Measurements from ENCODE around the gene CNOT4.
"Not testable (repeated sequence)": the region's sequence is repeated elsewhere in the genome, so short reads cannot be mapped to it uniquely, and the experiment has no call there.

Gene CNOT4

DNA sequence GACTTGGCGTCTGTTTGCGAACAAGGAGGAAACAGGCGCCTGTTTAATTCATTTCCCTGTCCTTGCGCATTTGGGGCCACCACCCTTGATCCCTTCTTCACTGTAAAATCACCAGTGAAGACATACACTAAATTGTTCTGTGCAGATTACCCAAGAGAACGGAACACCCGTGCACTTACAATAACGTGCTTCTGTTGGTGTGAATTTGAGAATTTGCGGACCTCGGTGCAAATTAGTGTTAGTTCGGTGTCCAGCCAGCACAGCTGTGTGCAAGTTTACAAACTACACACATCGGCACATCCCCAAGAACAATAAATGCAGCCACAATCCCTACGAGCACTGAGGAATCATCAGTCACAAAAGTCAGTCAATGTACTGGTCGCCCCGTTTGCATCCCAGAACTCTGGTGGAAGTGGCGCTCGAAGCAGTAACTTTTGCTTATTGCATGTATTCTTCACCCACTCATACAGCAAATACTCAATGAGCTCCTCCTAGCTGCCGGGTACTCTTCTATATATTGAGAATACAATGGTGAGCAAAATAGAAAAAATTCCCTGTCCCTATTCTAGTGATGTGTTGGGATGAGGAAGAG lies 786 bp upstream of the CNOT4 start:
- no peak for DNase-seq

DNA sequence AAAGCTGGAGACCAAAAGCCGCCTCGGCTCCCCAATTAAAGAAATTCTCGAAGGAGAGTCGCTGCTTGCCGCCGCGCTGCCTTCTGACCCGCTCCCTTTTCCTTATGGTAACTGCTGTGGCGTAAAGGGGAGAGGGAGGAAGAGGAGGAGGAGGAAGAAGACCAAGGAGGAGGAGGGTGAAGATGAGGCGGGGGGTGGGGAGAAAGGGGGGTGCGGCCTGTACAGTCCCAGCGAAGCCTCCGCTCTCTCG lies 388 bp downstream of the CNOT4 start:
- DNase-seq, result no peak

DNA sequence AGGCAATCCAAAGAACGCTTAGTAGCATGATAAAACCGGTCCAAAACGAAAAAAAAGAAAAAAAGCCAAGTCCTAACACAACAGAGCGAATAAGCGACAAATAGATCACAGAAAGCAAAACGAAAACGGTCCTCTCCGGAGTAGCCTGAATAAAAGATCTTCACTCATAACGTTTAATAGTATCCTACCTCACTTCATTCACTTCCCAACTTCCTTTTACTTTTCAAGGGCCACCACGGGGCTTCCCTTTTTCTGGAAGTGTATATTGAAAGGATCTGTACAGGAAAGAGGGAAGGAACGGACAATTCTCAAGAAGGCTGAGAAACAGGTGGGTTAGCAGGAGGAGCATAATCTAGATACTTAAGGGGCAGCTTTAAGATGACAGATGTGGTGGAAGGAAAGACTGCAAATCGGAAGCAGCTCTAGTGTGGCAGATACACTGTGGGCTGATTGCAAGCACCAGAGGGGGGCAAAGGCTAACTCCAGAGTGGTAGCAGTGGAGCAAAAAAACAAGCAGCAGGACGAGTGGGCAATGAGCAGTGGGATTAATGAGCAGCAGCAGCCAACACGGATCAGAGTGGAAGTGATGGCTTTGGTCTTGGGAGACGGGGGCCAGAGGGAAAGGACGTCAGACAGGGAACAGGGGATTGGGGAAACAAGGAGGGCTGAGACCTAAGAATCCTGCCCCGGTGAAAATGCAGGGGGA lies 866 bp downstream of the CNOT4 start:
- DNase-seq, result no peak

DNA sequence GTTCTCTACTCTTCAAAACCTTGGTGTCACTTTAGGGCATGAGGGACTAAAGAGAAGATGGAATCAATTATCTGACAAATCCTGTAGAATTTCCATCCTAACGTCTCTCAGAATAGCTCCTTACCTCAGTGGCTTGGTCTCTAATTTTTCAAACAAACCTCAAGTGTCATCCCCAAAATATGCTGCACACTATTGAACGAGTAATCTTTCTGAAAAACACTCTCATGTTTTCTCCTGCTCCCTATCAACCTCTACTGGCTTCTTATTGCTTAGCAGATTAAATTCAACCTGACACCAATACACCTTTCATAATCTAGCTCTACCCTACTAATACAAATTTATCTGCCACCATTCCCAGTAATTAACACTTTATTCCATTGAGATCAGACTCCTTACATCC lies 8.5 kb downstream of the CNOT4 start:
- no peak for DNase-seq

DNA sequence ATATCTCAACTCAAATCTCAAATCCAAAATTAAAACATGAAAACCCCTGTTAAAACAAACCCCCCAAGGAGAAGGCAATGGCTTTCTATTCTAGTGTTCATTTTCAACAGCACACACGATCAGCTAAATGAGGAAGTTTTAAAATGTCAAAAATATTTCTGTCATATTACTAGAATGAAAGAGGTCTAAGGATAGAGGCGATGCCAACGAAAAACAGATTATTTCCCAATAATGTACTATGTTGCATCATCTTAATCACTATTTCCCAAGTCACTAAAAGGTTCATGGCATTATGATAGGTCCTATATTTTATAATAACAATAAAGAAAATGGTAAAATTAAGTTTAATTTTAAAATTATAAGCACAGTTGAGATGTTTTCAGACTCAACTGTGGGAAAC lies 10.1 kb downstream of the CNOT4 start:
- no peak for DNase-seq

DNA sequence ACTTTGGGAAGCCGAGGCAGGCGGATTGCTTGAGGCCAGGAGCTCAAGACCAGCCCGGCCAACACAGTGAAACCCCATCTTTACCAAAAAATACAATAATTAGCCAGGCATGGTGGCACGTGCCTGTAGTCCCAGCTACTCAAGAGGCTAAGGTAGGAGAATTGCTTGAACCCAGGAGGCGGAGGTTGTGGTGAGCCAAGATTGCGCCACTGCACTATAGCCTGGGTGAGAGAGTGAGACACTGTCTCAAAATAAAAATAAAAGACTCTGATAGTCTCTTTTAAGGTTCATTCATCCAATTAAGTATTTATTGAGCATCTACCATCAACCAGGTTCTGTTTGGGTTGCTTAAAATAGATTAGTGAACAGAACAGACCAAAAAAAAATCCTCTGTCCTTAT lies 12.7 kb downstream of the CNOT4 start:
- not testable (repeated sequence) for DNase-seq

DNA sequence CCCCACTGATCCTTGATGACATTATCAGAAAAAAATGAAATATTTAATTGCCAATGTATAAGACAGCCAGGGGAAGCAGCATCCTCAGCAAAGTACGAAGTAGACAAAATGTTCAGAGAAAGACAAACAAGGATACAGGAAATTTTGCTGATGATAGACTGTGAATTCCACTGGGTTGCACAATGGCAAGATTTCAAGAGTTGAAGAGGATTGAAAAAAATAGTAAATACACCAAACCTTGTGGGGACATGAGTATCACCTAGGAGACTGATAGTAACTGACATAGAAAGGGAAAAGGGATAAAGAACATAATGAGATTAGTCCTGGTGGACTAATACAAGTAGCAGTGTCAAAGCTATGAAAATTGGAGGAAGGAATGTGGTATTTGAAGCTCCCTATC lies 16.5 kb downstream of the CNOT4 start:
- no peak for DNase-seq

DNA sequence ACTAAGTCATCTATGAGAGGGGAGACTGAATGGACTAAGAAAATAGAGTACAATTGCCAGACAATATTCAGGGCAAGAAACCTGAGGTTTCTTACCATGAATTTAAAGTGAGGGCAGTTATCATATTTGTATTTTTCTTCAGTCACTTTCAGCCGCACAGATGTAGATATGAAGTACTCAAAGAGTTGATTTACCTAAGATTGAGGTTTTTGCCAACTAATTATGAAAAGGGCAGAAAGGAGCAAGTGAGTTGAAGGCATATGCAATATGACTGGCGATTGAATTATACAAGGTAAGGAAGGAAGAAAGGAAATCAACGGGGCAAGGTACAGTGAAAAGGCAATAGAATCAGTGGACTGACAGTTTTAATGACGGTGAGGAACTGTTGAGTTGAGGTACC lies 17.8 kb downstream of the CNOT4 start:
- DNase-seq, result no peak

DNA sequence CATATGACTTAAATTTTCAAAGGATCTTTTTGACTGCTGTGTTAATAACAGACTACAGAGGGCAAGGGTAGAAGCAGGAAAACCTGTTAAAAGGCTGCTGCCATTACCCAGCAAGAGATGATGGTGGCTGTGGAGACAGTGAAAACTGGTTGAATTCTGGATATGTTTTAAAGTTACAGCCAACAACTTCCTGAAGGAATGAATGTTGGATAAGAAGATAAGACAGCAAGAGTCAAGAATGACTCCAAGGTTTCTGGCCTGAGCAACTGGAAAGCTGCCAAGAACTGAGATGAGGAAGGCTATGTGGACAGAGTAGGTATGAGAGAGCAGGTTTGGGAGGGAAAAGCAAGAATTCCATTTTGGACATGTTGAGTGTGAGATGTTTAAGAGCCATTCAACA lies 19.1 kb downstream of the CNOT4 start:
- DNase-seq, result no peak

DNA sequence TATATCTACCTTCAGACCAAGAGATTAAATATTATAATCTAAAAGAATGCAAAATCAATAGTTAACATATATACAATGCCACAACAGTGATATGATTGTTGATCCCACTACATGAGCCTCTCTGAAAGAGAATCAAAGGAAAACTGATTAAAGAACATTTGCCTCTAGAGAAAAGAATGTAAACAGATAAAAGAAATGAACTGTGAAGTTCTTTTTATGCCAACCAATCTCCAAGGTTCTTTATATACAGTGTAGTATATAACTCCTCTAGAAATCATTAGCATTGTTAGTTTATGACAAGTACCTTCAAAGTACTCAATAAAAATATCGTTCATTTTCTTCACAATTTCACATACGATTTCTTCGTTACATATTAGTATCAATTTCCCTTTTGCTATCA lies 20.1 kb downstream of the CNOT4 start:
- no peak for DNase-seq

DNA sequence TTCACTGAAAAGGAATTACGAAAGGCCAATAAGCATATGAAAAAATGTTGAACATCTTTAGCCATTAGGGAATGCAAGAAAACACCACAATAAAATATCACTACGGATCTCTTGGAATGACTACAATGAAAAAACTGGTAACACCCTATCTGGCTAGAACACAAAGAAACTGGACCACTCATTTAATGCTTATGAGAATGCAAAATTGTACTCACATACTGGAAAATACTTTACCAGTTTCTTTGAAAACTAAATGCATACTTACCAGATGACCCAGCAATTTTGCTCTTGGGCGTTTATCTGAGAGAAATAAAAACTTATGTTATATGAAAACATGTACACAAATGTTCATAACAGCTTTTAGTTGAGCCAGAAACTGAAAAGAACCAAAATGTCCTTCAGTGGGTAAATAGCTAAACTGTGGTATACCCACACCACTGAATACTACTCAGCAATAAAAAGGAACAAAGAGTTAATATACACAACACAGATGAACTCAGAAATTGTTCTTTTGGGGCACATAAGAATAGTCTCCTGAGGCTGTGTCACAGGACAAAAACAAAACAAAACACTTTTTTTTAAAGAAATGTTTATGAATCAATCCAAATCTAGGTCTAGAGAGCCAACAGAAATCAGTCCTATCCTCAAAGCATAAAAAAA lies 23.5 kb downstream of the CNOT4 start:
- no peak for DNase-seq

DNA sequence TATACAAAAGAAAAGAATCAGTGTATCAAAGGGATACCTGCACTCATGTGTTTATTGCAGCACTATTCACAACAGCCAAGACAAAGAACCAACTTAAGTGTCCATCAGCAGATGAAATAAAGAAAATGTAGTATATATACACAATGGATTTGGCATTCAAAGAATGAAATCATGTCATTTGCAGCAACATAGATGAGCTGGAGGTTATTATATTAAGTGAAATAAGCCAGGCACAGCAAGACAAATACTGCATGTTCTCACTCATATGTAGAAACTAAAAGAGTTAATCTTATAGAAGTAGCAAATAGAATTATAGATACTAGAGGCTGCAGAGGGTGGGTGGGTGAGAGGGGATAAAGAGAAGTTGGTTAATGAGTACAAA lies 28.3 kb downstream of the CNOT4 start:
- no peak for DNase-seq

DNA sequence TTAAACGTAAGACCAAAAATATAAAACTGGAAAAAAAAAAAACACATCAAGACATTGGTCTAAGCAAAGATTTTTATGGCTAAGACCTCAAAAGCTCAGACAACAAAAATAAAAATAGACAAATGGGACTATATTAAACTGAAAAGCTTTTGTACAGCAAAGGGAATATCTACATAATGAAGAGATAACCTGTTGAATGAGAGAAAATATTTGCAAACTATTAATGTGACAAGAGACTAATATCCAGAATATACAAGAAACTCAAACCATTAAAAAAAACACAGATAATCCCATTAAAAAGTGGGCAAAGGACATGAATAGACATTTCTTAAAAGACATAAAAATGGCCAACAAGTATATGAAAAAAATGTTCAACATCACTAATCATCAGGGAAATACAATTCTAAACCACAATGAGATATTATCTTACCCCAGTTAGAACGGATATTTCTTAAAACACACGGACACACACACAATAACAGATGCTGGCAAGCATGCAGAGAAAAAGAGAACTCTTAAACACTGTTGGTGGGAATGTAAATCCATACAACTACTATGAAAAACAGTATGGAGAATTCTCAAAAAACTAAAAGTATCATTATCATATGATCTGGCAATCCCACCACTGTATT lies 28.8 kb downstream of the CNOT4 start:
- no peak for DNase-seq

DNA sequence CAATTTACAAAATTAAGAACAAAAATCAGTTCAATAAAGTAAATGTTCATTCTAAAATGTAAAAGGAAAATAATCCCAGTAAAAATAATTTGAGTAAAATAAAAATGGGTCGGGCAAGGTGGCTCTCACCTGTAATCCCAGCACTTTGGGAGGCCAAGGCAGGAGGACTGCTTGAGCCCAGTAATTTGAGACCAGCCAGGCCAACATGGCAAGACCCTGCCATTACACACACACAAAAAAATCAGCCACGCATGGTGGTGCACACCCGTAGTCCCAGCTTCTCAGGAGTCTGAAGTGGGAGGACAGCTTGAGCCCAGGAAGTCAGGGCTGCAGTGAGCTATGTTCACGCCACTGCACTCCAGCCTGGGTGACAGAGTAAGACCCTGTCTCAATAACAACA lies 34.4 kb downstream of the CNOT4 start:
- DNase-seq, result no peak

DNA sequence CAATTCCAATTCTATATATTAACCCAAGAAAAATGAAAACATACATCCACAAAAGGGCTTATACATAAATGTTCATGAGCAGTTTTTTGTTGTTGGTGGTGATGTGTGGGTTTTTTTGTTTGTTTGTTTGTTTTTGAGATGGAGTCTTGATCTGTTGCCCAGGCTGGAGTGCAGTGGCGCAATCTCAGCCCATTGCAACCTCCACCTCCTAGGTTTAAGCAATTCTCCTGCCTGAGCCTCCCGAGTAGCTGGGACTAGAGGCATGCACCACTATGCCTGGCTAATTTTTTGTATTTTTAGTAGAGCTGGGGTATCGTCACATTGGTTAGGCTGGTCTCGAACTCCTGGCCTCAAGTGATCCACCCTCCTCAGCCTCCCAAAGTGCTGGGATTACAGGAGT lies 40.2 kb downstream of the CNOT4 start:
- not testable (repeated sequence) for DNase-seq

DNA sequence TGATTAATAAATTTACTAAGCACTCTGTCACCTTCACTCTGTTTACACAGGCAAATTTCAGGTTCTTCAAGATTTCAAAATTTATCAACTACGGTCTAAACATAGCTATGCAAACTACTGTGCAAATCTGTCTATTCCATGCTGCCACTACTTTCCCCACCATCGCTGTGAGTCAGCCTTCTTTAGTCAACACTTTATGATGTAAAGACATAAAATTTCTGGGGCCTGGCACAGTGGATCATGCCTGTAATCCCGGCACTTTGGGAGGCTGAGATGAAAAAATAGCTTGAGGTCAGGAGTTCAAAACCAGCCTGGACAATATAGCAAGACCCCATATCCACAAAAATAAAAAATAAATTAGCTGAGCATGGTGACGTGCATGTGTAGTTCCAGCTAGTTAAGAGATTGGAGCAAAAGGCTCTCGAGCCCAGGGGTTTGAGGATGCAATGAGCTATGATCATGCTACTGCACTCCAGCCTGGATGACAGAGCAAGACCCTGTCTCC lies 42.6 kb downstream of the CNOT4 start:
- no peak for DNase-seq

DNA sequence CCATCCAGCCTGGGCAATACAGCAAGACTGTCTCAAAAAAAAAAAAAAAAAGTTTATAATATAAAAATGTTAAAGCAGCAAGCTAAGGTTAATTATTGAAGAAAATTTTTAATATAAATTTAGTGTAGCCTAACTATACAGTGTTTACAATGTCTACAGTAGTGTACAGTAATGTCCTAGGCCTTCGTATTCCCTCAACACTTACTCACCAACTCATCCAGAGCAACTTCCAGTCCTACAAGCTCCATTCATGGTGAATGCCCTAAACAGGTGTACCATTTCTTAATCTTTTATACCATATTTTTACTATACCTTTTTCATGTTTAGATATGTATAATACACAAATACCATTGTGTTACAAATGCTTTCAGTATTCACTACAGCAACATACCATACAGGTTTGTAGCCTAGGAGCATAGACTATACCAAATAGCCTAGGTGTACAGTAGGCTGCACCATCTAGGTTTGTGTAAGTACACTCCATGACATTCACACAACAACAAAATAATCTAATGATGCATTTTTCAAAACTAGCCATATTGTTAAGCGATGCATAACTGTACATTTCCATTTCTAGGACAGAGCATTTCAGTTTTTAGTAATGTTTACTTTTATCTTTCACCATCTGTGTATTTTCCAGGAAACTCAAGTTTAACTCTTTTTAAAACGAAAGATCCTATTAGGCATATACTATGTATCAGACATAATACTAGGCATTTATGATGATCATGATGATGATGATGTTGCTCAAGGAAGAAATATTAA lies 43.3 kb downstream of the CNOT4 start:
- no peak for DNase-seq

DNA sequence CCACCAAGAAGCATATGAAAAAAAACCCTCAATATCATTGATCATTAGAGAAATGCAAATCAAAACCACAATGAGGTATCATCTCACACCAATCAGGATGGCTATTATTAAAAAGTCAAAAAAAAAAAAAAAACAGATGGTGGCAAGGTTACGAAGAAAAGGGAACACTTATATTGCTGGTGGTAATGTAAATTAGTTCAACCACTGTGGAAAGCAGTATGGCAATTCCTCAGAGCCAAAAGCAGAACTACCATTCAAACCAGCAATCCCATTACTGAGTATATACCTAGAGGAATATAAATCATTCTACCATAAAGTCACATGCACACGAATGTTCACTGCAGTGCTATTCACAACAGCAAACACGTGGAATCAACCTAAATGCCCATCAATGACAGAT lies 46.0 kb downstream of the CNOT4 start:
- DNase-seq, result no peak

DNA sequence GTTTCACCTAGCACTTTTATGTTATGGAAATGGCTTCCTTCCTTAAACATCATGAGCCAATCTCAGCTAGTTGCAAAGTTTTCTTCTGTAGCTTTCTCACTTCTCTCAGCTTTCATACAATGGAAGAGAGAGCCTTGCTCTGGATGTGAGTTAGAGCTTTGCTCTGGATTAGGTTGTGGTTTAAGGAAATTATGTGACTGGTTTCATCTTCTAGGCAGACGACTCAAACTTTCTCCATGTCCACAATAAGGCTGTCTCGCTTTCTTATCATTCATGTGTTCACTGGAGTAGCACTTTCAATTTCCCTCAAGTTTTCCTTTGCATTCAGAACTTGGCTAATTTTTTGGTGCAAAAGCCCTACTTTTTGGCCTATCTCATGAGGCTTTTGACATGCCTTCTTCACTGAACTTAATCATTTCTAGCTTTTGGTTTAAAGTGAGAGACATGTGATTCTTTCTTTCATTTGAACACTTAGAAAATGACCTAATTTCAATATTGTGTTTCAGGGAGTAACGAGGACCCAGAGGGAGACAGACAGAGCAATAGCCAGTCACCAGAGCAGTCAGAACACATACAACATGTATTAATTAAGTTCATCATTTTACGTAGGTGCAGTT lies 49.8 kb downstream of the CNOT4 start:
- no peak for DNase-seq

DNA sequence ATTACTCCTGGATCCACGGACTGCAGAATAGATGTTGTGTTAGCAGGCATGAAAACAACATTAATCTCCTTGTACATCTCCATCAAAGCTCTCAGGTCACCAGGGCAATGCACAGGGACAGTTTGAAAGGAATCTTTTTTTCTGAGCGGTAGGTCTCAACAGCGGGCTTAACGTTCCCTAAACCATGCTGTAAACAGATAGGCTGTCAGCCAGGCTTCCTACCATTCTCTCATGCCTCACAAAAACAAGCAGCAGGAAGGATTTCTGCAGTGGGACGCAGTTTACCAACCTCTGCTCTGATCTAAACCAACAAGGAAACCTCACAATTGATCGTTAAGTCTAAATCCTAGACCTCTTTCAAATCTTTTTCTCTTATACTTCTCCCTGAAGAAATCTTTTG lies 50.8 kb downstream of the CNOT4 start:
- DNase-seq, result no peak

DNA sequence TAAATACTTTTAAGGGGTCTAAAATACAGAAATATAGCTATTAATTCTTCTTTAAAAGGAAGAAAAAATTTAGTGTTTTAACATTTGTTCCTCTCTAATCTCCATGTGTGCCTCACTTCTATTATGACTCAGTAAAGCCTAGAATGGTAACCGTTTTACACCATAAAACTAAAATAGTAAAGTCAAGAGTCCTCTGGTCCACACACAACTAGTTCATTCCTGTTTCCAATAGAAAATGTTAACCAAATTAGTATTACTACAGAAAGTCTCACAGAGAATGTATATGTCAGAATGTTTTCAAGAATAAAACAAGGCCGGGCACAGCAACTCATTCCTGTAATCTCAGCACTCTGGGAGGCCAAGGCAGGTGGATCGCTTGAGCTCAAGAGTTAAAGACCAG lies 55.8 kb downstream of the CNOT4 start:
- no peak for DNase-seq

DNA sequence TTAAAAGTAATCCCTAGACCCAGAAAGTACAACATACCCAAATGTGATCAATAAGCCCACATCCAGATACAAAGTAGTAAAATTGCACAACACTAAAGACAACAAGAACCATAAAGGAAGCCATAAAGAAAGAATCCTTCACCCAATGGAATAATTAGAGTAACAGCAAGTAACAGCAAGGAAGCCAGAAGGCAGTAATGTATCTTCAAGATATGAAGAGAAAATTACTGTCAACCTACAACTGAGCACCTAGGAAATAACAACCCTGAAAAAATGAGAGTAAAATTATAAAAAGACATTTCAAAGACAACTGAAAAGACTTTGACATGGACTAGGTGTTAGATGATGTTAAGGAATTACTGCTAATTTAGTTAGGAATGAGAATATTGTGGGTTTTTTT lies 60.5 kb downstream of the CNOT4 start:
- no peak for DNase-seq

DNA sequence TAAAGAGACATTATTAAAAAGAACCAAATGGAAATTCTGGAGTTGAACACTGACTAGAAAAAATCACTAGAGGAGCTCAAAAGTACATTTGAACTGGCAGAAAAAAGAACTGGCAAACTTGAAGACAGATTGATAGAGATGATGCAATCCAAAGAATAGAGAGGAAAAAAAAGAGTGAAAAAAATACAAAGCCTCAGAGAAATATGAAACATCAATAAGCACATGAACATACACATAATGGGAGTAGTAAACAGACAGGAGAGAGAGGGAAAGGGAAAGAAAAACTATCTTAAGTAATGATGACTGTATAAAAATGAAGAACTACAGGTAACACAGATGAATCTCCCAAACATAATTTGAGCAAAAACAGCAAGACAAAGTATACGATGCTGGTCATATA lies 61.1 kb downstream of the CNOT4 start:
- DNase-seq, result no peak

All from NCI-H1048 (cell line).